GM19025 (cell line): ENCODE data around the gene CIAO1.
"Not testable (repeated sequence)": the region's sequence is repeated elsewhere in the genome, so short reads cannot be mapped to it uniquely, and the experiment has no call there.

Source experiments
- ATAC-seq: cut with Tn5 transposase; IDR thresholded peaks from one replicate; pipeline ENCODE4 v1.9.1; 2021; ENCODE audit warnings: mild to moderate bottlenecking, low read depth, moderate library complexity; ENCODE audit not compliant: unreplicated experiment

Gene CIAO1

DNA sequence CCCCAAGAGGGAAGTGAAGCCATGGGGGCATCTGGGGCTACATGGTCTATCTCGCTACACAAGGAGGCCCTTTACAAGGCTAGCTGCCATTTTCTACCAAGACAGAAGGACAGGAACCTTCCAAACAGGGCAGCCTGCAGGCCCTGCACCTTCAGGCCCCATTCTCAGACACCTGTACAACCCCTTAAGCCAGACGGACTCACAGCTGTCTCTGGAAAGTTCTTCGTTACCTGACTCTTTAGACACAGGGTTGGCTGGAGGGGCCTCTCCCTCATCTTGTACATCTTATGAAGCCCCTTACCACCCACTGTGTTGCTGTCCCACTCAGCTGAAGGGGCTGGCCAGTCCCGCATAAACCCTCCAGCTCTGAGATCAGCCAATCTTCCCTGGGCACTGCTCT, 17.4 kb upstream of the CIAO1 start:
- ATAC-seq = no peak

DNA sequence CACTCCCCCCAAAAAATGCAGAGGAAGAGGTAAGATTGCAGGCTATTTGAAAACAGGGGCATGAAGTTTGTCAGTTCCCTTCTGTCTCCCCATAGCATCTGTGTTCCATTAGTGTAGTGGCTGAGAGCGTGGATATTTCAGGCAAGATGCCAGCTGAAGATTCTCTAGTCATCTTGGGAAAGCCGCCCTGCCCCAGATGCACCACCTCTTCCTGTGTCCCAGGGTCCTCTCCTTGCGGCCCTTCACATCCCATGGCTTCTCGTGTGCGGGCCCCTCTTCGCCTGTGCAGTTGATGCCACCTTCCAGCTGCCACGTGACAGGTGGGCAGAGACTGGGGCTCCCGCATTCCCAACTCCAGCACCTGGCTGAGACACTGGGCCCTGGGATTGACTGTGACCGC, 16.4 kb upstream of the CIAO1 start:
- ATAC-seq = no peak

DNA sequence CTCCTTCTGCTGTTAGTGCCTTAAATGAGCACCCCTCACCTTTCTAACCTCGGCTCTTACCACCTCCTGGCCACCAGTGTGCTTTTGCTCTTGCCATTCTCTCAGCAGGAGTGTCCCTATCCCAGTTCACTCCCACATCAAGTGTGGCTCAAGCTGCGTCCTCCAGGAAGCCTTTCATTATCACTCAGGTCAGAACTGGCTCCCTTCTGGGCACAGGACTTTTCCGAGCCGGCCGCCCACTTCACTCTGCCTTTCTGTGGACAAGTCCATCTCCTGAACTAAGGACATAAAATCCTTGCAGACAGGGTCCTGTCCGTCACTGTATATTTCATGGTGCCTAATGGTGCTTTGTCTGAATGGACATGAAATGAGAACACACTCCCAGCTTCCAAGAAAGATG, 15.8 kb upstream of the CIAO1 start:
- no peak for ATAC-seq

DNA sequence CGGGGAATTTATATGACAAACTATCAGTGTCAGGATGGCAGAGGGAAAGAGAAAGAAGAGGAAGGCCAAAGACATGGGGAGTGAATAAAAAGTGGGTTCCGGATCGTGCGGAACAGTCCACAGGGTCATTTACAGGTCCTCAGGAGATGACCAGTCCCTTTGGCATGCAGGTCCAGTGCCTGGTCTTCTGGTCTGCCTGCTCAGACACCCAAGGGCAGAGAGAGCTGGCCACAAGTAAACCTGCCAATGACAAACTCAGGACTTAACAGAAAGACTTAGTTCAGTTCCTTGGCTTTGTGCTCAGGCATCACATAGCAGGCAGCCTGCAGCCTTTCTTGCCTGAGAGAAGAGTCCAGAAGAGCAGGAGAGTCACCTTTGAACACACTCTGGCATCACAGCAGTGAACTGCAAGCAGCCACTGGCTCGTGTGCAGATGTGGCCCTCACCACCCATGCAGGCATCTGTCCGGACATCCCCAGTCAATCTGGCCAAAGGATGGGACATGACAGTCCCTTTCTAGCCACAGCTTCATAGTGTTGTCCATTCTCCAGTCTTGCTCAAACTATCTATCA, 14.2 kb upstream of the CIAO1 start:
- no peak for ATAC-seq

DNA sequence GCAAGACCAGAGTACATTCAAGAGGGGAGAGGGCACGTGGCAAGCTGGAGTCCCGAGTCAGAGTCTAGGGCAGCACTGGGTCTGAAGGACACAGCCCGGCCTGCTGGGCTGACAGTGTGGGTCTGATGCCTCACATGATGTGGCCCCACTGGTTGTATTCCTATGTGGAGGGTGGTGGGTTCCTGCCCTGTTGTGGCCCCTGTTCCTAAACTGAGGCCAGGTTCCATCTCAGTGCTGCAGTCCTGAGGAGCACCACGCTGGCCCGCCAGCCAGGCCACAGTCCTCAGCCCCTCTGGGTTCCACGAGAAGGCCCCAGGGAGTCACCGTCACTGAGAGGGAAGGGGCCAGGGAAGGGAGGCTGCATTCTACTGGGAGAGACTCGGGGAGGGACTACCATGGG, 13.5 kb upstream of the CIAO1 start:
- ATAC-seq = no peak

DNA sequence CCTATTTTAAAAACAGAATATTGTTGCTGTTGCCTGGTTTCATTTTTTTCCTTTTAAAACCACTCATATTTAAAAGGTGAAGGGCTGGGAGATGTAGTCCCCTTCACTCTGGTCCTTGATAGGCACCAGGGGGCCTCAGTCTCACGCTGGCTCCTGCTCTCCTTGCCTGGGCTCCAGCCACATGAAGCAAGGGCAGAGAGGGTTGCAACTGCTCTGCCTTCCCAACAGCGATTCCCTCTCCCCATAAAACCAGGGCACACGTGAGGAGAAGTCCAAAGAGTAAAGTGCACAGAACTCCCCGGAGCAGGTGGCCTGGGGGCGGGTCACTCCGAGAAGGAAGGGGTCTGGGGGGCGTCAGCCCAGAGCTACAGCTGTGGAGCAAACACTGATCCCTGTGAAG, 13.0 kb upstream of the CIAO1 start:
- ATAC-seq = no peak

DNA sequence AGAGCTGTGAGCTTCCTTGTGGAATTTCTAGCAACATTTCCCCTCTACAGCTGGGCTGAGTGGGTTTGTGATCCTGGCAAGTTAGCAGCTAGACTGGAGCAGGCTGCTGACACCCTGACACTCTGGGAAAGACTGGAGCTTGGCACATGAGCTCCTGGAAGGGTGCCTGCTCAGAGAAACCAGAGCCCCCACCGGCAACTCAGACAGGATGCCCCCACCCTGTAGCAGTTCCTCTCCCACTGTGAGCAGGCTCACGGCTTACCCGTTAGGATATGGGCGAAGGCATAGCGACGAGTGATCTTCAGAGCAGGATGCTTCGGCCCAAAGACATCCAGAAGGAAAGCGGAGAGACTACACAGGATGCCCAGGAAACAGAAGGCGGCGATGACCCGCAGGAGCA, 11.5 kb upstream of the CIAO1 start:
- no peak for ATAC-seq

DNA sequence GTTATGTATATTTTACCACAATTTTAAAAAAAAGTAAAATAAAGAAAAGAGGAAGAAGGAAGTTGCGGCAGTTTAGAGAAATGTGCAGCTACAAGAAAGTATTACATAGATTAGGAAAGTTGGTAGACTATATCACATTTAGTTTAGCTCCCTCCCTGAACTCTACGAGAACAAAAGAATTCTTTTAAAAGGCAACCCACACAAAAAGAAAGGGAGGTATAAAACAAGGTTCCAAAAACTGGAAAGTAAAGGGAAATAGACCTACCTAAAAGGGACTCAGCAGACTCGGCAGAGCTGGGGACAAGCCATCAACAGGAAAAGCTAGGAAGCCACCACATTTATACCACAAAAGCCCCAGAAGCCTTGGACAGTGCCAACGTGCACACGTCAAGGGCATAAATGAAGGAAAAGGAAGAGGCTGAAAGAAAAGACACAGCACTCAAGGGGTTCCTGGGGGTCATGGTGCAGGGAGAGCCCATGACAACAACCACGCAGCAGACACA, 9.4 kb upstream of the CIAO1 start:
- no peak for ATAC-seq

DNA sequence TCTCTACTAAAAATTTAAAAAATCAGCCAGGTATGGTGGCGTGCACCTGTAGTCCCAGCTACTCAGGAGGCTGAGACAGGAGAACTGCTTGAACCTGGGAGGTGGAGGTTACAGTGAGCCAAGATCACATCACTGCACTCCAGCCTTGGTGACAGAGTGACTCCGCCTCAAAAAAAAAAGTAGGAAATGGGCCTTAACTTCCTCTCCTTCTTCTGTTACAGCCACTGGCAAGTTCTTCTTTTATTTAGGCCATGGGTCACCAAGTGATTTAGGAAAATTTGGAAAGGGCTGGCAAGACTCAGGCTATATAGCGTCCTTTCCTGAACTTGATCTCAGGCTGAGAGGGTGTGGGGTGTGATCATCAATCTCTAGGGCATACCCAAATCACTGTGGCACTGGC, 8.3 kb upstream of the CIAO1 start:
- not testable (repeated sequence) for ATAC-seq

DNA sequence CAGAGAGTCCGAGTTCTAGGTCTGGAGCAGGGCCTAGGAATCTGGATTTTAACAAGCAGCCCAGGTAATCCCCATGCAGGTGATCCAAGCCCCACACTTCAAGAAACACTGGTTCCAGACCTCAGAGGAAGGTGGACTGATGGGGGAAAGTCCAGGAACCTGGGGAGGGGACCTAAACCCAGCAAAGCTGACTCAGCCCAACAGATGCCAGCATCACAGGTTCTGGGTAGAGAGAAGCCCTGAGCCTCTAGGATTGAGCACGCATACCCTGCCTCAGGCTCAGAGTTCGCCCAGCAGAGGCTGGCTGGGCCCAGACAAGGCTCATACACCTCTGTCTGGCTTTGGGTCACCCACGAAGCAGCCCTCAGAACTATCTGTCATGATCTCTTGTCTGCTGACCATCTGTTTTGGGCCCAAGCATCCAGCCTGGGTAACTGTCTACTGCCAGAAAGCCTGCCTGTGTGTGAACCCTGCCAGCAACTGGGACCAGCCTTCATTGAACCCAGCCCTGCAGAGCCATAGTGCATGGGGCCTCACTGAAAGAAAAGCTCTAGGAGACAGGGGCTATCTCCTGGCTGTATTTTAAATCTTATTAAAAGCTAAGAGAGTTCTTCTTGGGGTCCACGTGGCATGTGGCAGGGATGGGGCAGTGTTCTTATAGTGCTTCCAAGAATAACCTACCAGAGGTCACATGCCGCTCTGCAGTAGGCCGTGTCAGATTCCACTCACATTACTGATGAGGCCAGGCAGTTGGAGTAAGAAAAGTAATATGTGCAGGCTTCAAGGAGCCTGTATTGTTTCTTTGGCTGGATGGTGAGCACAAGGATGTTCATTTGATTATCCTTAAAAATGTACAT, 7.6 kb upstream of the CIAO1 start:
- no peak for ATAC-seq

DNA sequence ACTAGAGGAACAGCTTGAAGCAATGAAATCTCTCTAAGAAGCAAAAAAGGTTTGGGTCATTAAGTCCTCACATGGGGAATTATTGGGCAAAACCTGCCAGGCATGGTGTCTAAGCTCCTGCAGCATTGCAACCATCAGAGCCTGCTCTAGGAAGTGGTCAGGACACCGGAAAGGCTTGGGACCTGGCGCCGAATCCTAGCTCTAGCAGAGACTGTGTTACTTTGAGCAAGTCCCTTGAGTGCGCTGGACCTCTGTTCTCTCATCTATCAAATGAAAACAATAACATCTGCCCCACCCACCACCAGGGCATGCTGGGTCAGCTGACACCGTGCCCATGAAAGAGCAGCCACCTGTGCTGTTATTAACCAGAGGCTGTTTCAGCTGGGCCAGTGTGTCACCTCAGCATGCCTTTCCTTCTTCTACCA, 6.5 kb upstream of the CIAO1 start:
- ATAC-seq = no peak

DNA sequence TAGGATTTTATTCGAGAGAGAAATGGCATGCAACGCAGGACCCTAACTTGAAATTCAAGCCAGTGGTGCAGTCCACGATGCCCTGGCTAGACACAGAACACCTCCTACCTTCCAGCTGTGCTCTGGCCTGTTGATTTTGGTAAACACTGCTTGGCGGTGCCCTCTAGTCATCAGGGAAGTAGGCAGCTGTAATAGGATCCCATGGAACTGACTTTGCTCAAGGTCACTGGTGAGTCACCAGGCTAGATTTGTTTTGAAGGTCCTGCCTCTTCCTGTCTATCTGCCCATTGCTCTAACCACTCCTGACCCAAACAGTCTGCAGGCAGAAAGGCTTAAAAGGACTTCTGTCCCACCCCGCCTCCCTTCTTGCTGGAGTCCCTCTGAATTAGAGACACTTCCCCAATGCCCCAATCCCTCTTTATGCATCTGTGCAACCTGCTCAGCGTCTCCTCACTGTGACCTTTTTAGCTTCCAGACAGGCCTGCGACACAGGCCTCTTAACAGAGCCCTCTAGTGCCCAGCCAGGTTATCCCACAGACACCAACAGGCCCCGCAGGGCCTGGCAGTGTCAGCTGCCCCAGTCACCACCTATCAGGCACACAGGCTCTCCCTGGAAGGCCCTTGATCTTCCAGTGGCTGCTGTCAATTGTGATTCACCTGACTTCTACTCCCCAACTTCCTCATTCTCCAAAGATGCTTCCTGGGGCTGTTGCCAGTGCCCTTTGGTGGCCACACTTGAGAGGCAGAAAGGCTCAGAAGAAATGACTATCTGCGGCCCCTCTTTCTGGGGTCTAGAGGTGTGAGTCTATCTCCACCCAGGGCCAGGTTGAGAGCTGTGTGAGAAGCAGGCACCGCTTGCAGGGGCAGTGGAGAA, 5.4 kb upstream of the CIAO1 start:
- ATAC-seq = no peak

DNA sequence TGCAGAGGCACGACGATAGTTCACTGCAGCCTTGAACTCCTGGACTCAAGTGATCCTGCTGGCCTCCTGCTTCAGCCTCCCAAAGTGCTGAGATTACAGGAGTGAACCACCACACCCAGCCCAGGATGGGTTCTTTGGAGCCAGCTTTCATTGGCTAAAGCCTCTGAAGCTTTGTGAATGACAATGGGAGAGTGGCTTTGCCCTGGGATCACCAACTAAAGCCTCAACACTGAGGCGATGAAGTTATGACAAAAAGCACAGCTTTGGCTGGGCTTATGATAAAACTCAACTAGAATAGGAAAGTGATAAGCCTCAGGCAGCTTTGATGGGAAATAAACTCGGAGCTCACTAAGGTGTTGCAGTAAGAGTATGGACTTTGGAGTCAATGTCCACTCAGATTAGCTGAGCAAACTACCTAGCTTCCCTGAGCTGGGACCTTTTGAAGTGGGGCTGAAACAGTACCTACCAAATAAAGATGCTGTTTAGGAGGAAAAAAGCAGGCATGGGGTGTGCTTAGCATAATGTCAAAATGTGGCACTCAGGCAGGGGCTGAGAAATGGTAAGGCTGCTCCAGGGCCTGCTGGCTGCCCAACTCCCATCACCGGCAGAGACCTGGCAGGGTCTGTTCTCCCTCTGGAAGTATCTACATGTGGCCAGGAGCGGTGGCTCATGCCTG, 4.6 kb upstream of the CIAO1 start:
- ATAC-seq = no peak

DNA sequence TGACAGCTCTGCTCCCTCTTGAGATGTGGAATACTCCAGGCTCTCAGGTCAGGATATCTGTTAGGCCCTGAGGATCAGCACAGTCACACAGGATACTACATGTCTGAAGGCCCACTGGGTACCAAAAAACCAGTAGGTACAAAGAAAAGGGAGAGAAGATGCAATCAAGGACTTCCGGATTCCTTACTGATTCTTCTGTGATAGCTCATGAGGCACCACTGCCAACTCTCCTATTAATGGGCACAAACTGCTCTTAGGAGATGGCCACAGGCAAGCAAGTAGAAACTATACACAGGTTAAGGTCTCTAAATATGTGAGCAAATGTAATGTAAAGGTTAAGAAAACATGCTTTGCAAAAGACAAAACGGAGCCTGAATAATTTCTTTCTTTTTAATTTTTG, 3.7 kb upstream of the CIAO1 start:
- no peak for ATAC-seq

DNA sequence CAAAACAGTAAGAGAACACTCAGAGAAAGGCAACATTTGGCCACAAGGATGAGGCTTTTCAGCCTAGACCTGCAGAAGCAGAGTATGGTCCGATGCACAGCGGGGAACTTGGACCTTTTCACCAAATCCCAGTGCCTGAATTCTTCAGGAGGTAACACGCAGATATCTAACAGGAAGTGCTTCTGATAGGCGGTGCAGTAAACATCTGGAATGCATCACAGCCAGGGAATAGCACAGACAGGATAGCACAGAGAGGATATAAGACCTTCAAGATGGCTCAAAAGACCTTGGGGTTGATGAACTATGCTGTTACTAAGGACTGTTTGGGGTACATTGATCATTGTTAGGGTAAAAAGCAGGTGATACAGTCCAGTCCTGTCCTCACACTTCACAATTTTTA, 1.9 kb upstream of the CIAO1 start:
- no peak for ATAC-seq

DNA sequence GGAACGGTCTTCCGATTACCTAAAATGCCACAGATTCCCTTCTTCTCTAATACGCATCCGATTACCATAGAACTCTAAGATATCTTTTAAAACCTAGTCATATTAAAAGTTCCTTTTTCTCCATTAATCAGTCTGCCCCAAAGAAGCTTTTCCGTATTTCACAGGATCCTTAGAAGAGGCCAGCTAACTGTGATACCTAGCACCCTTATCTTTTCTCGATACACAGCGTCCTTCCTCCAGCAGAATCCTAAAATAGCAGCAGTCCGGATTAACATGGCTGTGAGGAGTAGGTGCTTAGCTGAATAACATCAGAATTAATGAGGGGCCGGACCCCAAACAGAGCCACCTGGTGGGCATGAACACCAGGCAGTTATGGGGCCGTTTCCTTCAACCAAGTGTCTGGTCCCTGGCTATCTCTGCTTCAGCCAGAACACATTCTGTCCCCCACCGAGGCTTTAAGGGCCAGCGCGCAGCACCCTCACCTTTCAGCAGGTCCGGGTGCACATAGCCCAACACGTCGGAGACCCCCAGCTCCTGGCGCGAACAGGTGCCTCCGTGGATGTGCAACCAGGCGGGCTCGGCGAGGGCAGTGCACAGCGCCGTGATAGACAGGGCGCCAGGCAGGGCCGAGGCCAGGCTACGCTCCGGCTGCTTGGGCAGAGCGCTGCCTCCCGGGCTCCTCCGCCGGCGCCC, 1.2 kb upstream of the CIAO1 start:
- ATAC-seq = no peak

DNA sequence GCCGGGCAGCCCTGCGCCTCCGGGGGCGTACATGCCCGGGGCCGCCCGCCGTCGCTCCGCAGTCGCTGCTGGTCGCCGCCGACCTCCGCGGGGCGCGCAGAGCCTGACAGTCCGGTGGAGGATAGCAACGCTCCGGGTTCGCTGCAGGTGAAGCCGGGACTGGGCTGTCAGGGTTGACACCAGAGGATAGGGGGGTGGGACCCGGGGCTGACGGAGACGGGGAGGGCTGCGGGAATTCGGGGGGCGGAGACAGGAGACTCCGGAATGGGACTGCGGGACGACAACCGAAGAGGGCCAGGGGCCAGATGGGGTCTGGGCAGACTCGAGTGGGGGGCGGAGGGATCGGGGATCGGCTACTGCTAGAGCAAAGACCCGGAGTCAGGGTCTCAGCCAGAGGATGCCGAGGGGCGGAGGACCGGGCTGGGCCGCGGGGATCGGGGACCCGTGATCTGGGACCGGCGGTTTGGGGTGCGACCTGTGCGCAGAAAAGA, 631 bp upstream of the CIAO1 start:
- ATAC-seq = peak; percentile 5

DNA sequence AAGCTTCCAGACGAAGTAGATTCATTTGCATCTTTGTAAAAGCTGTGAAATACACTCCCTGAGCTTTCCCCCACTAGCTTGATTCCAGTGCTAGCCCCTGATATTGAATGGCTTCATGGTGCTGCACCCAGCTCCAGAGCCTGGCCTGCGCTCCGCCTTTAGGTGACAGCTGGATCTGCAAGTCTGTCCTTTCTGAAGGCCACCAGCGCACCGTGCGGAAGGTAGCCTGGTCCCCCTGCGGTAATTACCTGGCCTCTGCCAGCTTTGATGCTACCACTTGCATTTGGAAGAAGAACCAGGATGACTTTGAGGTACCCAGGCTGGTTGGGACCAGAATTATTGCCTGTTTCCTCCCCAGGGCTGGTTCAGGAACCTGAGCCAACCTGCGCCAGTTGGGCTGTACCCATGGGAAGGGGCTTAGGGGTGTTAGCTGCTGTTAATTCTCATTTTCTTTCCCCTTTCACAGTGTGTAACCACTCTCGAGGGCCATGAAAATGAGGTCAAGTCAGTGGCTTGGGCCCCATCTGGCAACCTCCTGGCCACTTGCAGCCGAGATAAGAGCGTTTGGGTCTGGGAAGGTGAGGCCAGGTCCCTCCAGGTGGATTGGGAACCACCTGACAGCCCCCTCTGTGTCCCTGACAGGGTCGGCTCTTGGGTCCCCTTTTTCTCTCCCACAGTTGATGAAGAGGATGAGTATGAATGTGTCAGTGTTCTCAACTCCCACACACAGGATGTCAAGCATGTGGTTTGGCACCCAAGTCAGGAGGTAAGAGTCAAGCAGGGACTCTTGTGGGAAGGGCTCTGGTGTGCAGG, 1.3 kb downstream of the CIAO1 start:
- ATAC-seq = no peak

DNA sequence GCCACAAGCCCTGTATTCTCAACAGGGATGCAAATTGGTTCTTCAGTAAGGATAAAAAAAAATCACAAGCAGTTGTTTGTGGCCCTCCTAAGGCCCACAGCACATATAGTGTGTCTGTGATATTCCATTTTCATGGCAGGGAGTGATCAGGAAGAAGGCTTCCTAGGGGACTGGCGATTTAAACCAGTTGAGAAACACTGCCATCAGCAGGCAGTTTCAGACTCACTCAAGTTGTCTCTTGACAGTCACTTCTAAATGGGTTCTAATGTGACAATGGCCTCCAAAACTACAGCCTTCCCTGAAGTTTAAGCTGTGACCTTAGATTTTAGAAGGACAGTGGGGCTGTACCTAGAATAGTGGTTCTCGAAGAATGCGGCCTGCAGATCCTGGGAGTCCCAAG, 6.0 kb downstream of the CIAO1 start:
- no peak for ATAC-seq
